A172 (cell line): ENCODE data around the gene ARHGAP21. TPM values are rescaled to one million over a fixed set of nuclear protein-coding genes. Genes with fewer than 3 reads are reported as not detected.
"Not testable (repeated sequence)": the region's sequence is repeated elsewhere in the genome, so short reads cannot be mapped to it uniquely, and the experiment has no call there.

Source experiments
- DNase-seq: peaks from one replicate; pipeline ENCODE4 v3.0.0-alpha.2; 2015; ENCODE audit warnings: low spot score
- total RNA-seq: library from RNA; depleted of rRNA; stranded (reverse); fragments of >200 nt; shearing (Covaris generic); gene quantifications from 2 replicates; pipeline ENCODE4 v1.2.3, GENCODE V29; 2014

ARHGAP21 gene
- total RNA-seq, 1 experiment from 2014 or later: 45.4 TPM

DNA sequence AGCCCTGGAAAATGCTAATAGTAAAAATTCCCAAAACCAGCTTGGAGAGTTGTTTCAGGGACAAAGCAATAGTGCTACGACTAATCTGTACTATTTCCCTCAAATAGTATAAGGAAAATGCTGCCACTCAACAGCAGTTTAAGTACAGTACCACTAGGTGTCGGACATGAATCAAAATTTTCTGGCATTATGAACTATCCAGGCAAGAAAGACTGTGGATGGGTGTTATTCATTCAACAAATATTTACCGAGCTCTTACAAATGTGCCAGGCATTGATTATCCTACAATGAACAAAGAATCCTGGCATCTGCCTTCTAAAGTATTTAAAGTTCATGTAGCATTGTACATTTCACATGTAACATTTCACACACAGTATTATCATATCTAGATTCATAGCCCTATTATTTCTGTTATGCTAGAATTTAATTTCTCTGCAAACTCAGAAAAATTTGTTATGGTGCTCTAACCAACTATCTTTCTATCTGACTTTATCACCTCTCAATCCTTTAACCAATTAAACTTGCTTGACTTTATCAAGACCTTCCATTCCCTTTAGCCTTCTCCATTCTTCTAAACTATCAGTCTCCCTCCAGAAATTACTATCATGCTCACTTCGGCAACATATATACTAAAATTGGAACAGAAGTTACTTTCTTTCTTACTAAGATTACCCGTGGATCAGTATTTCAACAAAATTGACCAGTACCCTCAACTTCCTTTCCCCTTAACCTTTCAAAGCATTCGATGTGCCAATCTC is 80.6 kb downstream of the ARHGAP21 start:
- DNase-seq: peak; percentile 78

- DNase-seq: no peak
Measured at GRCh38 chr10:24639124-24639523, 84.6 kb downstream of the ARHGAP21 start.

- DNase-seq: no peak
Measured at GRCh38 chr10:24625778-24626177, 97.9 kb downstream of the ARHGAP21 start.

GRCh38 chr10:24623383-24623782 is 100.3 kb downstream of the ARHGAP21 start:
- no peak for DNase-seq

DNA sequence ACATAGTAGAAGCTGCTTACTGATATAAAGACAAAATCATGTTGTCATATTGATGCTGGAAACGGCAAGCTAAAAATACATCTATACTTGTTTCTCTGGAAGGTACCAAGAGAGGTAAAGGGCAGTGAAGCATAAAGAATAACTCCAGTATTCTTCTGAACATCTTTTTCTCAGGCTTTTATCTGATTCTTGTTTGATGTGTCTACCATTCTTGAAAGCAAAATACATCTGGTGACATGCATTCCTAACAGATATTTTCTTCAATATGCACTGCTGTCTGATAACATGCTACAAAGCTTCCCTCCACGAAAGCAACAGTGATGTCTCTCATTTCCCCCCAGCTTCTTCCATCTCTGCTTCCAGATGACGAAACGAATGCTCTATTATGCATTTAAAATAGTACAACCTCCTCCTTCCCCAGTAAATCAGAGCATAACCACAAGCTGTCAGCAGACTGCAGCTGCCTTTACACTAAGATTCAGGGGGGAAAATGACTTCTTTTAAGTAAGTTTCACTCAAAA is 100.8 kb downstream of the ARHGAP21 start:
- DNase-seq: peak; percentile 46

DNA sequence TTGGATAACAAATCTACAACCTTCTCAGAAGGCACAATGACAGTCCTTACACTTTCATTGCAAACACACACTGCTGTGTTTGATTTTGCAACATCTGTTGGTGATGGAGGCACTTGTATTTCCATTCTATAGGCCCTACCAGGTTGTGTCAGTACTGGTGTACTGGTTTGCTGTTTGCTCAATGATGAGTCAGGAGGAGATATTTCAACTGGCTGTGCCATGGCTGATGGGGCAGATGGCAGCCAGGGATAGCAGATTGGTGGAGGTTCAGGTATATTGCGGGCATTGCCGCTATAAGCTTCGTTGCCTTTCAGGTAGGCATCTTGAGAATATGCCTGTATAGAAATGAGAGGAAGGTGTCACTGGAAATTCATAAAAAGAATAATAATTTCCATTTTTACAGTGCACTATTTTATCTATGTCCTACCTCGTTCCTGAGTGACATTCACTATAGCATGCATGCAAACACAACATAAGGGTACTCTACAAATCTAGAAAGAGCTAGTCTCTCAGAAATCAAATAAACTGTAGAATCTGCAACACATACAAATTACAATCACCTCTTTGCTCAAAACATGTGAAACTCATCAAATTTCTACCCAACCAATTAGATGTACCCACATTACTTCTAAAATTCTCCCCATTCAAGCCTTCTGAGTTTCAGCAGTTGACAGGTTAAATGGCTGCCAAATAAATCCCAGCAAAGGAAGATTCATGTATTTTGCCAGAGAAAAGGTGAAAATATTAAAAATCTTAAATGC is 102.5 kb downstream of the ARHGAP21 start:
- DNase-seq: not testable (repeated sequence)

DNA sequence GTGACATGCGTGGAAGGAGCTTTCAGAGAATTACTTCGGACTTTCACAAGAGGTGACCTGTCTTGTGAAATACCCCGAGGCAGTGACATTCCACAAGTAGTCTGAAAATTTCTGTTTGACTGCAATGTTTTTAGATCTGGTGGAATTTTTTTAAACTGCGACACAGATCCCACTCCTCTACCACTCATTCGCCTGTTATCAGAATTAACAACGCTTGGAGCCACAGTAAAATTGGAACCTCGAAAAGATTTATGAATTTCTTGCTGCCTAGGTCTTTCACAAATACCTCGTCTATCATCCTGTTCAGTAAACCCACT is 103.7 kb downstream of the ARHGAP21 start:
- not testable (repeated sequence) for DNase-seq

DNA sequence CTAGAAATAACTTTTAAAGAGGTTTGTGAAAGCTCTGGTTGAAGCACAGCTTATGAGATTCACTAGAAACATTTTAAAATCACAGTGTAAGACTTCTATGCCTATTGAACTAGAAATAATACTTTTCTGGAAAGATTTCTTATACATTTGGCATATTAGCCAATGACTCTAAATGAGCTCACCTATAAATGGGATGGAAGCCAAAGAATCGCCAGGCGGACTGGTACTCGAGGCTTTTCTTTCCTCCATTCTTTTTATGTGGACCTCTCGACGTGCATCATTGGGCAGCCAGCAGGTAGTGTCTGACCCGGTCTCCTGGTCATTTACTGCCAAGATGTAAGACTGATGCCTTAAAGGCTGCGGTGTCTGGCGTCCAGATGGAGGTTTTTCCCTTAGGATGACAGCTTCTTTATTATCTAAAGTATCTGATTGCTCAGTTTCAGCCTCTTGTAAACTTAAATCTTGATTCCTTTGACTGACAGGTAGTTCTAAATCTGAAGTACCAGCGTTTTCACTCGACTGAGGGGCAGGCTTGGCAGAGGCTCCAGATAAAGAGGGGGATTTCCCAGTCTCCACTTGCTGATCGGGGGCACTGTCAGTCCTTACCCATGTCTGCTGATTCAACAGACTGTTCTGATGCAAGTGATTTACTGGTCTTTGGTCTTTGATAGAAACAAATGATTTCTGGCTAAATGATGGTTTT is 104.2 kb downstream of the ARHGAP21 start:
- not testable (repeated sequence) for DNase-seq

DNA sequence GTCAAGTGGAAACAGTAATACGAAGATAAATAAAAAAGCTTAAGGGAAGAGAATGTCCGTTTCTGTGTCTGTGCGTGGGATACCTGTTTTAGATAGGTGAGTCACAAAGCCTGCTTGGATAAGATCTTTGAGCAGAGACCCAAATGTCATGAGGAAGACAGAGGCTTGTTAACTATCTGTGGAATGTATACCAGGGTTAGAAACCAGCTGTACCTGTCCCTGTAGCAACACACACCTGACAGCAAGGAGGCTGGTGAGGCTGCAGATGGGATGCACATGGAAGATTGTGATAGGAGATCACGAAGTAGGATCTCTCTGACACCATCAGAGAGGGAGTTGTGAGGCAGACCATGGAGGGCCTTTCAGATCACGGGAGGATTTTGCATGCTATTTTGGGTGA is 105.3 kb downstream of the ARHGAP21 start:
- no peak for DNase-seq

GRCh38 chr10:24617771-24618396 is 105.8 kb downstream of the ARHGAP21 start:
- DNase-seq: peak; percentile 68

DNA sequence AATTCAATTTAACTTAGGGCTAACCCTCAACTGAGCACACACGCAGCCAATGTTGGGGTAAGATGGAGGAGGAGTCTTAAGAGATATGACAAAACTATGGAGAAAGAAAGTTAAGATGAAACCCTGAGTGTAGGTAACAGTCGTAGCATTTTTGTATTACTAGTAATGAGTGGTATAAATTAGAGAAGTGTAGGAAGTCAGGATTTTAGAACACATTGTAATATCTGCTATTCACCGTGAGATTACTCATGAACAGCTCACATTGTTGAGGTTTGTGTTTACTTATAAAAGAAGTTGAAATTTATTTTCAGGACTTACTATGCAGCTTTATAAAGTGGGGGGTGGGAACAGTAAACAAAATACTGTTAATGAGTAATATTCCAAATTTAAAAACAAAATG is 107.2 kb downstream of the ARHGAP21 start:
- peak; percentile 10 for DNase-seq

DNA sequence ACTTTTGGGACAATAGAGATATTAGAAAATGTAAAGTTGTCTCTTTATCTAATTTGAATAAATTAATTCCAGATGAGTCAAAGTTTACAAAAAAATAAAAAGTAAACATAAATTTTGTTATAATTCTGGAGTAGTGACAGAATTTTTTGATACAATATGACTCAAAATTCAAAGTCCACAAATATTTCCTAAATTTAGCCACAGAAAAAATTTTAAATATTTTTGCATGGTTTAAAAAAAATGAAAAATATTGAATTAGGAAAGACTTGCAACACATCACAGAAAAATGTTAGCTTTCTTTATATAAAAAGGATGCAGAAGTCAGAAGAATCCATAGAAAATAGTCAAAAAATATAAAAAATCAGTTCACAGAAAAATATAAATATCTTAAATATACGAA is 117.7 kb downstream of the ARHGAP21 start:
- DNase-seq: no peak

DNA sequence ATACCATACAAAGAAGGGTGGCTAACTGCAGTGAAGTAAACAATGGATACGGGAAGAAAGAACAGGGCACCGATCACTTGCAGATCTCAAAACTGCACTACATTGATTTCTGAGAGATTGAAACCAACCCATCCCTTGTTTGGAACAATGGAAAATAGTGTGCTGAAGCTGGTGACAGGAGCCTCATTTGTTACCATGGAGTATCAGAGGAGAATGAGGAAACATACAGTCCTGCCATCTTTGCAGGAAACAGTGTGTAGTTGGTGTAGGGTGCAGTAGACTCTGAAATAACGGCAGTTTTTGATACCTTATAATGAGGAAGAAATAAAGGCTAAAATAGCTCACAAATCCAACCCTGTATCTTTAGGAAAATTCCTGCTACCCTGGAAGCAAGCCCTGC is 118.5 kb downstream of the ARHGAP21 start:
- DNase-seq: no peak

DNA sequence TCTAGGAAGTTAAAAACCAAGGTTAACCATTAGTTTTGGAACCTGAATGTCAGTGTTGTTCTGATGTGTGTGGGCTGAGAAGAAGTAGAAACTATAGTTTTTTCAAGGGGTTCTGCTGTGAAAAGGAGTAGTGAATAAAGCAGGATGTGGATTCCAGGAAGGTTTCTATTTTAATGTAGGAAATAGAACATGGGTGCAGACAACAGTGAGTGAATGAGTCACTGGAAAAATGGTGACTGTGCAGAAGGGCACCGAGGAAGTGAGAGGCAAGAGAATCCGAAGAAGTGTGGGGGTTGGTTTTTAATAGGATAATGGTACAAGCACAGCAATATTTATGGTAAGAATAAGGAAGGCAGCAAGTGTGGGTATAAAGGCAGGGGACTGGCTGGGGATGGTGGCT is 120.4 kb downstream of the ARHGAP21 start:
- DNase-seq: peak; percentile 78

GRCh38 chr10:24597961-24598360 is 125.7 kb downstream of the ARHGAP21 start:
- no peak for DNase-seq

DNA sequence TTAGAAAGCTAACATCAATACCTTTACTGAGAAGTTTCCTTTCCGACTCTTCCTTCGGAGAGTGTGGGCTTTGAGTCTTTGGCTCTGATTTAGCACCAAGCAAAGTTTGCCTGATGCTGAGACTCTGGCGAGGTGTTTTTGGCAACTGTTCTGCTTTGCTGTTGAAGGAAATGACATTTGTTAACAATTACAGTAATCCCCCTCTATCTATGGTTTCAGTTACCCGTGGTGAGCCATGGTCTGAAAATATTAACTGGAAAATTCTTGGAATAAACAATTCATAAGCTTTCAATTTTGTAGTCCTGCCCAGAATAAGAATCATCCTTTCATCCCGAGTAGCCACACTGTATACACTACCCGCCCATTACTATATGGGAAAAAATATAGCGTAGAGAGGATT is 126.3 kb downstream of the ARHGAP21 start:
- no peak for DNase-seq

DNA sequence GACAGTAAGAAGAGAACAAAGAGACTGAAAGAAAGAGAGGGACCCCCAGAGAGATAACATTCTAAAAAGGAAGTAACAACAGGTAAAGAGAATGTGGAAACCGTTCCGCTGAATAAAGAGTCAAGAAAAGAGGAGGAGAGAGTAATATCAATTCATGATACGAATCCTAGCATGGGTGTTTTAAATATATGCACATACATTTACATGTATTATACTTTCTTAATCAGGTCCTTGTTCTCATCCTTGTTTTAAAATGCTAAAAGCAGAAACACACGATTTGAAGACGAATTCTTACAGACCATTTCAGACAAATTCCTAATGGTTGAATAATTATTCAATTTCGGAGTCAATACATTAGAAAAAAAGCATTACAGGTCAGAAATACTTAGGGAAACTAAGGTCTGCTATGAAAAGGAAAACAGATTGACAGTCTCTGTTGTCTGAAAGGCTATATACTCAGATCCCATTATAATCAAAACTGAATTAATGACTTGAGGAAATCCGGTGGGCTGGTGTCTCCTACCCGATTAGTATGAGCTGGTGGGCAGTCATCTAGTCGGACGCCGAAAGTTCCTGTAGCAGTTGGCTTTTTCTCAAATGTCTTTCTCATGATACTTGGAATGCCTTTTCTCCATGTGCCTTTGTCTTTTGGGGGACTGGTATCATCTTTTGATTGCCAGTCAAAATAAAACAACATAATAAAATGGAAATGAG is 127.3 kb downstream of the ARHGAP21 start:
- no peak for DNase-seq

GRCh38 chr10:24590697-24591457 is 132.8 kb downstream of the ARHGAP21 start:
- no peak for DNase-seq

- DNase-seq: no peak
Measured at GRCh38 chr10:24589265-24589664, 134.4 kb downstream of the ARHGAP21 start.

DNA sequence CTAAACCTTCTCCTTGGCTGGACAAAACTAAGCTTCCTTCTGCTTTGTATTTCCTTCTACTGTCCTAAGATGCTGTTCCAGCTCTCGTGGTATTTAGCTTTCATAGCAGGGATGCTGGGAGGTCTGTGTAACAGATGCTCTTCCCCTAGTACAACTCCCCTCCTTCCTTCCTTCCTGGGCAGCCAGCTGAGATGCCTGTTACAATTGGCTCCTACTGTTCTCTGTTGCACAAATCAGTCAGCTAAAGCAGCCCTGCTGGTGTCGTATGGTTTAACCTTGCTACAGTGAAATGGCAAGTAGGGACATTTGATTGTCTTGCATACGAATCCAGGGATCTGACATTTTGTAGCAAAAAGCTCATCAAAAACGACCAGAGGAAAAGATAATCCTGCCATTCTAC is 143.8 kb downstream of the ARHGAP21 start:
- DNase-seq: no peak

GRCh38 chr10:24579448-24579847 is 144.2 kb downstream of the ARHGAP21 start:
- DNase-seq: no peak
